Neural crest cell (in vitro differentiated cells): ENCODE results near the gene DOCK4. TPM values are rescaled to one million over a fixed set of nuclear protein-coding genes. Genes with fewer than 3 reads are reported as not detected.

Source experiments
- DNase-seq: peaks from one replicate; pipeline ENCODE4 v3.0.0; 2021; ENCODE audit warnings: low read depth, mixed read lengths, low spot score
- H3K27ac Mint-ChIP-seq: one replicate; pipeline ENCODE4 v1.8.0; 2021; ENCODE audit warnings: mild to moderate bottlenecking, mixed read lengths; ENCODE audit not compliant: unreplicated experiment
- H3K27me3 Mint-ChIP-seq: 2 replicates; pipeline ENCODE4 v1.8.0; 2021; ENCODE audit warnings: low read depth, mild to moderate bottlenecking, mixed read lengths
- H3K36me3 Mint-ChIP-seq: 2 replicates; pipeline ENCODE4 v1.8.0; 2021; ENCODE audit warnings: low read depth, mild to moderate bottlenecking, mixed read lengths
- H3K4me1 Mint-ChIP-seq: 2 replicates; pipeline ENCODE4 v1.8.0; 2021; ENCODE audit warnings: mixed read lengths
- H3K4me3 Mint-ChIP-seq: one replicate; pipeline ENCODE4 v1.8.0; 2021; ENCODE audit warnings: mild to moderate bottlenecking, mixed read lengths
- H3K9me3 Mint-ChIP-seq: 2 replicates; pipeline ENCODE4 v1.8.0; 2021; ENCODE audit warnings: mixed read lengths
- CTCF ChIP-seq: fragments of 200-600 bp; sonication (generic); conservative IDR thresholded peaks from 2 replicates; pipeline ENCODE4 v1.5.0; 2021; ENCODE audit warnings: antibody characterized with exemption, mild to moderate bottlenecking
- total RNA-seq: library from RNA; stranded (reverse); gene quantifications from 2 replicates; pipeline ENCODE4 v1.2.1, GENCODE V29; 2021

DOCK4 gene
- total RNA-seq, 1 donor from 2014 or later, result 15.3 TPM

GRCh38 chr7:112022128-112022527, 184.1 kb downstream of the DOCK4 start:
- Mint-ChIP-seq H3K27me3 (no peaks in the 10 kb centered on the region), H3K27ac (no peak overlapping the region), H3K36me3 (no peaks in the 10 kb centered on the region), H3K4me3 (no peak overlapping the region), H3K4me1 (no peaks in the 10 kb centered on the region), H3K9me3 (no peaks in the 10 kb centered on the region)
- no peak for DNase-seq
- TF ChIP-seq CTCF, result no peak

- no peaks in the 10 kb centered on the region for H3K27me3 Mint-ChIP-seq
- no peak for DNase-seq
- no peak overlapping the region for H3K27ac Mint-ChIP-seq
- TF ChIP-seq CTCF, result no peak
- no peaks in the 10 kb centered on the region for H3K36me3 Mint-ChIP-seq
- H3K4me3 Mint-ChIP-seq, result no peak overlapping the region
- H3K4me1 Mint-ChIP-seq, result no peaks in the 10 kb centered on the region
- H3K9me3 Mint-ChIP-seq, result no peaks in the 10 kb centered on the region
These were observed 184.7 kb downstream of the DOCK4 start for GRCh38 chr7:112021379-112022044.

- H3K9me3 Mint-ChIP-seq, result no peaks in the 10 kb centered on the region
- no peaks in the 10 kb centered on the region for H3K36me3 Mint-ChIP-seq
- peak overlapping the region; percentile 67 for H3K27ac Mint-ChIP-seq
- DNase-seq, result no peak
- no peaks in the 10 kb centered on the region for H3K4me1 Mint-ChIP-seq
- no peaks in the 10 kb centered on the region for H3K27me3 Mint-ChIP-seq
- no peak for TF ChIP-seq CTCF
- no peak overlapping the region for H3K4me3 Mint-ChIP-seq
These were observed 185.4 kb downstream of the DOCK4 start for GRCh38 chr7:112020800-112021199.

GRCh38 chr7:112019932-112020331, 186.3 kb downstream of the DOCK4 start:
- DNase-seq, result no peak
- Mint-ChIP-seq H3K9me3 (no peaks in the 10 kb centered on the region), H3K27me3 (no peaks in the 10 kb centered on the region), H3K4me1 (no peaks in the 10 kb centered on the region), H3K36me3 (no peaks in the 10 kb centered on the region), H3K27ac (no peak overlapping the region), H3K4me3 (no peak overlapping the region)
- TF ChIP-seq CTCF, result no peak

GRCh38 chr7:112018305-112019030, 187.7 kb downstream of the DOCK4 start:
- no peak for DNase-seq
- Mint-ChIP-seq H3K36me3 (no peaks in the 10 kb centered on the region), H3K27ac (no peak overlapping the region), H3K4me3 (no peak overlapping the region), H3K9me3 (no peaks in the 10 kb centered on the region), H3K27me3 (no peaks in the 10 kb centered on the region), H3K4me1 (no peaks in the 10 kb centered on the region)
- no peak for TF ChIP-seq CTCF
